Stimulated activated CD8-positive, alpha-beta memory T cell treated with anti-CD3 and anti-CD28 coated beads, Interleukin-7, amount 100 ng/mL, for 48 hours (primary cell): Measurements from ENCODE around the gene CD151.

ENCODE experiments used
- DNase-seq, 2 donors: peaks; one replicate each; pipeline ENCODE4 v3.0.0-alpha.2; 2020; ENCODE audit warnings: low read depth in 1 of 2; ENCODE audit errors: extremely low read depth in 1 of 2

CD151 gene

DNA sequence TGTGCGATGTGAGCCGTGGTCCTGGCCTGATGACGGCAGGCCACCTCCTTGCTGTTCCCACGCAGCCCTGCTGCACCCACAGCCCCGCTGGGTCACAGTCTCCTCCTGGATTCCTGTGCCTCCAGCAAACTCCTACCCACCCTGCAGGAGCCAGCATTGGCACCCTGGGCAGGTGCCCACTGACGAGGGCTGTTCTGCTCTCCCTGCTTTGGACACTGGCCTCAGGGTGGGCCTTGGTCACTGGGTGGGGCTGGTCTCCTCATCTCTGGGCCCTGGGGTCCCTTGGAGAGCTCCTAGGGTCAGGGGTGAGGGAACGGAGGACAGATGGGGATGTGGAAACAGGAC, 22.6 kb downstream of the CD151 start:
- DNase-seq, result no peak

DNA sequence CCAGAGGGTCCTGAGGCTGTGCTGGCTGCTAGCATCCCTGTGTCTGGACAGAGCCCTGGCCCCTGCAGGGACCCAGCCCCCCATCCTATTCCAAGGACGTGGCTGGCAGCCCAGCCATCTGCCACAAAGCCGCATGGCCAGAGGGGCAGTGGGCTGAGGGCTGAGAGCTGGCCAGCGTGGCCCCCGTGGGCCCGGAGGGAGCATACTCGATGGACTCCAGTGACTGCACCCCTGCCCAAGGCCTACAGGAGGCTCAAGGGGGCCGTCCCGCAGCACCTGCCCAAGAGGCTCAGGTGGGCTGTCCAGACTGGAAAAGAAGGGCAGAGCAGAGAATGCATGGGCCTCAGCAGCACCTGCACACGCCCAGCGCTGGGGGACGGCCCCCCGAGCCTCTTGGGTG, 23.0 kb downstream of the CD151 start:
- DNase-seq, result no peak

DNA sequence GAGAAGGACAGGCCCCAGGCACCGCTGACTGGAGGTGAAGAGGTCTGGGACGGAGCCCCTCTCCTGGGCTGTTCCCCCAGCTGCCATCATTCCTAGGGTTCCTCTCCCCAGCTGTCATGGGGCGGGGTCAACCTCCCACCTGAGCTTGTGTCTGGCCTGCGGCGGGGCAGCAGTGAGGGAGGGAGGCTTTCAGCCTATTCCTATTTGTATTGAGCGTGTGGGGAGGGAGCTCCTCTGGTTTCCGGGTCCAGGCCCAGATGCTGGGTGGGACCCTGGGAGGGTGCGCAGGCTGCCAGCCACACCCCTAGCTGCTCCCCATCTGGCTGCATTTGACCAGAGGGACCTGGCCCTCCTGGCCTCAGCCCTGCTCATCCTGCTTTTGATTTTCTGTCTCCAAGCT, 23.6 kb downstream of the CD151 start:
- DNase-seq, result no peak

DNA sequence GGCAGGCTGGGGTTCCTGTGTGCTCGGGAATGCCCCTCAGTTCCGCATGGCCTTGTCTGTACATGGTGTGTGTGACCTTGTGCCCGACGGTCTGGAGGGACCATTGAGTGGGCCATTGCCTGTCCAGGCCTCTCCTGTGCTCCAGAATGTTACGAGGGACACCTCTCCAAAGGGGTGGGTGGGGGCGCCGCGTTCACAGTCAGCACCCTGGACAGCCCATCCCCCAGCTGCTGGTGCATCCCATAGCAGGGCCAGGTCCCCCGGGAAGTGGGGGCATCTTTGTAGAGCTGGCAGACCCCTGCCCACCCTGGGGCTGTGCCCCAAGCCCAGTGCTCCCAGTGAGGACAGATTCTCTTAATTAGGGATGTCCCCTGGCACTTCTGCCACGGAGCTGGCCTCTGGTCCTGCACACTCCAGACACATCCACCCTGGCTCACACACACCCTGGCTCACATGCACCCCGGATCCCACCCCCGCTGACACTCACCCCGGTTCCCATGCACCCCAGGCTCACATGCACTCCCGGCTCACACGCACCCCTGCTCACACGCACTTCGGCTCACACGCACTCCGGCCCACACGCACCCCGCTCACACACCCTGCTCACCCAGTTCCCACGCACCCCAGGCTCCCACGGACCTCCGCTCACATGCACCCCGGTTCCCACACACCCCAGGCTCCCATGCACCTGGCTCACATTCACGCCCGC, 25.5 kb downstream of the CD151 start:
- DNase-seq, result no peak

DNA sequence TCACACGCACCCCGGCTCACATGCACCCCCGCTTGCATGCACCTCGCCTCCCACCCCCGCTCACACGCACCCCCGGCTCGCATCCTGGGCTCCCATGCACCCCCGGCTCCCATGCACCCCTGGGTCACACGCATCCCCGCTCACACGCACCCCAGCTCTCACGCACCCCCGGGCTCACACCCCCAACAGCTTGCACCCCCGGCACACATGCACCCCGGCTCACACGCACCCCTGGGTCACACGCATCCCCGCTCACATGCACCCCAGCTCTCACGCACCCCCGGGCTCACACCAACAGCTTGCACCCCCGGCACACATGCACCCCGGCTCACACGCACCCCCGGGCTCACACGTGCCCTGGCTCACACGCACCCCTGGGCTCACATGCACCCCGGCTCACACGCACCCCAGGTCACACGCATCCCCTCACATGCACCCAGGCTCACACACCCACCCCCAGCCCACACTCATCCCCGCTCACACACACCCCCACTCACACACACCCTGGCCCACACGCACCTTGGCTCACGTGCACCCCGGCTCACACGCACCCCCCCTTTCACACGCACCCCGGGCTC, 26.1 kb downstream of the CD151 start:
- DNase-seq, result no peak

DNA sequence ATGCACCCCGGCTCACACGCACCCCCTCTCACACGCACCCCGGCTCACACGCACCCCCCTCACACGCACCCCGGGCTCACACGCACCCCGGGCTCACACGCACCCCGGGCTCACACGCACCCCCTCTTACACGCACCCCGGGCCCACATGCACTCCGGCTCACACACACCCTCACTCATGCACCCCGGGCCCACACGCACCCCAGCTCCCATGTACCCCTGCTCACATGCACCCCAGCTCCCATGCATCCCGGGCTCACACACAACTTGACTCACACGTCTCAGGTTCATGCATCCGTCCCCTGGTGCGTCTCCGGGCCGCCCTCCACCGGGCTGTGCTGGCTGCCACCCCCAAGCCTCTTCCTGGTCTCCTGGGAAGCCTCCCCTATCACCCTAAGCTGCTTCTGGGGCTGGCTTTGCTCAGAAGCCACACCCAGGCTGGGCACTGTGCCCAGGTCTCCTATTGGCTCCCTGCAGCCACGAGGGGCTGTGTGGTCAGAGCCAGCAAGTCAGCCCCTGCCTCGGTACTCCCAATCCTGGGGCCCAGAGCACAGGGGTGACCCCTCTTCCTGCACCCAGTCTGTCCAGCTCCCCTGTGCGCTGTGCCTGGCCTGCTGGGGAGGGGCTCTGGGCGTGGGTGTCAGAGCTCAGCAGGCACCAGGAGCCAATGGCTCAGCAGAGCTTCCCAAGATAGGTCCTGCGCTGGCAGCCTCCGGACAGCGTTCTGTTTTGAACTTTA, 26.8 kb downstream of the CD151 start:
- no peak for DNase-seq

DNA sequence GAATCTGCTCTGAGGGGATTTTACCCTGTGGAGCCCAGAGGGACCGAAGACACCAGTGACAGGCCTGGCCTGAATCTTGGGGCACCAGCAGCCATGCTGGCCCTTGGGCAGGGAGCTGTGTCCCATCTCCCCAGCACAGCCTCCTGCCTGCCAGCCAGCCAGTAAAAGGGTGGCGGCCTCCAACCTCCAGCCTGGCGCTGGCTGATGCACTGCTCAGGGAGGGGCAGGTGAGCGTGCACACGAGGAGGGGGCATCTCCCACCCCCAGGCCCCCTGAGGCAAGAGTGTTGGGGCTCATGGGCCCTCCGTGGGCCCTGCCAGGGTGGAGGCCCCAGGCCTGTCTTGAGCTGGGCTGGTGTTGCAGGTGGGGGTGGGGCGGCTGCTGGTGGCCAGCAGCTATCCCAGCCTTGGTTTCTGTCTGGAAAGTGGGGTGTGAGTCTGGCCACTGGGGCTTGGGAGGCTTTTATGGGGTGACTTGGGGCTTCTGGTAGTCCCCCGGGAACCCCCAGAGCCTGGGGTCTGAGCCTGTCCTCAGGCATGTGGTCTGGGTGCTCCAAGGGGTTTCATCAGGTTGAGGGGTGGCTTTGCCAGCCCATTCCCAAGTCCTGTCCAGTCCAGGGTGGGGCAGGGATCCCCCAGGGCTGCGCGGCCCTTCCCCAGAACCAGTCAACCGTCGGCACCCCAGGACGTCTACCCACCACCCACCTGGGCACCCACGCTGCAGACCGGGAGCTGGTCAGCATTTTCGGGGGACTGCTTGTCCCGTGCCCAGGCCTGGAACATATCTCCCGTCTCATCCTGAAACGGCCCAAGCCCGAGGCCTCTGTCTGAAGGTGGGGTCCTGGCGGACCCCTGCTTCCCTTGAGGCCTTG, 27.7 kb downstream of the CD151 start:
- DNase-seq, result no peak

DNA sequence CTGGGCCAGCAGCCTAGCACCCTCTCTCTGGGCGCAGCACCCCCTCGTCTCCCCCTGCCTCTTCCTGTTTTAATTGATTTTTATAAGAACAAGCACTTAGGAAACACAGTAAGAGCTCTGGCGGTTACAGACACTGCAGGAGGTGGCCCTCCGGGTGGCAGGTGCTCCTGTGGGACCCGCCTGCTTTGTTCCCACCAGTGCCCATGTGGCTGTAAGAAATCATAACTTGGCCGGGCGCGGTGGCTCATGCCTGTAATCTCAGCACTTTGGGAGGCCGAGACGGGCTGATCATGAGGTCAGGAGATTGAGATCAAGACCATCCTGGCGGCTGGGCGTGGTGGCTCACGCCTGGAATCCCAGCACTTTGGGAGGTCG, 28.3 kb downstream of the CD151 start:
- DNase-seq, result no peak

DNA sequence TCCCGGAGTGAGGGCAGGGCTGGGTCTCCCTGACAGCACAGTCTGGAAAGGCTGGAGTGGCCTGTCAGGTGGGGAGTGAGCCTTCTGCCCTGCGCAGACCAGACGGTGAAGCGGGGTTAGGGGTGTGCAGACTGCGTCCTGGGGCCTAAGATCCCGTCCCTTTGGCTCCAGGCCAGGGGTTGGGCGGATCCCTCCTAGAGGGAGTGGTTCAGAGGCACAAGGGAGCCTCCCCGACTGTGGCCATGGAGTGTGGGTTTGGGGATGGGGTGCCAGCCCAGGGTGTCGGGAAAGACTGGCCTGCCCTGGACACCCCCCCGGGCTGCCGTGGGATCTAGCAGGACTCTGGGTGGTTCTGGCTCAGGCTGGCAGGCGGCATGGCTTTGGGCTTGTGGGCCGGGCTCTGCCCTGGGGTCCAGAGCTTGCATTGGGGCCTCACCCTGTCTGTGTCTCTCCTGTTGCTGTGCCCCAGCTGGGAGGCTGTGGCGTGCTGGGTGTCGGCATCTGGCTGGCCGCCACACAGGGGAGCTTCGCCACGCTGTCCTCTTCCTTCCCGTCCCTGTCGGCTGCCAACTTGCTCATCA, 29.4 kb downstream of the CD151 start:
- no peak for DNase-seq

DNA sequence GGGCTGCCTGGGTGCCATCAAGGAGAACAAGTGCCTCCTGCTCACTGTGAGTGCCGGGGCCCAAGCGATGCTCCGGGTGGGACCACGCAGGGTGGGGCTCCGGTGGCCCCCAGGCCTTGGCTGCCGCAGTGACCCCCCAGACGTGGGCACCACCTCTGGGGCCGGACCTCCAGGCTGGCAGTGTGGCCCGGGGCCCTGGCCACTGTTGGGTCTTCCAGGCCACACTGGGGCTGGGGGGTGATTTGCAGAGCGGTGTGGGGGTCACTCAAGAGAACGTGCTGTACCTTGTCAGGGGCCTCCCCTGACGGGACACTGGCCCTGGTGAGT, 29.9 kb downstream of the CD151 start:
- DNase-seq, result no peak

DNA sequence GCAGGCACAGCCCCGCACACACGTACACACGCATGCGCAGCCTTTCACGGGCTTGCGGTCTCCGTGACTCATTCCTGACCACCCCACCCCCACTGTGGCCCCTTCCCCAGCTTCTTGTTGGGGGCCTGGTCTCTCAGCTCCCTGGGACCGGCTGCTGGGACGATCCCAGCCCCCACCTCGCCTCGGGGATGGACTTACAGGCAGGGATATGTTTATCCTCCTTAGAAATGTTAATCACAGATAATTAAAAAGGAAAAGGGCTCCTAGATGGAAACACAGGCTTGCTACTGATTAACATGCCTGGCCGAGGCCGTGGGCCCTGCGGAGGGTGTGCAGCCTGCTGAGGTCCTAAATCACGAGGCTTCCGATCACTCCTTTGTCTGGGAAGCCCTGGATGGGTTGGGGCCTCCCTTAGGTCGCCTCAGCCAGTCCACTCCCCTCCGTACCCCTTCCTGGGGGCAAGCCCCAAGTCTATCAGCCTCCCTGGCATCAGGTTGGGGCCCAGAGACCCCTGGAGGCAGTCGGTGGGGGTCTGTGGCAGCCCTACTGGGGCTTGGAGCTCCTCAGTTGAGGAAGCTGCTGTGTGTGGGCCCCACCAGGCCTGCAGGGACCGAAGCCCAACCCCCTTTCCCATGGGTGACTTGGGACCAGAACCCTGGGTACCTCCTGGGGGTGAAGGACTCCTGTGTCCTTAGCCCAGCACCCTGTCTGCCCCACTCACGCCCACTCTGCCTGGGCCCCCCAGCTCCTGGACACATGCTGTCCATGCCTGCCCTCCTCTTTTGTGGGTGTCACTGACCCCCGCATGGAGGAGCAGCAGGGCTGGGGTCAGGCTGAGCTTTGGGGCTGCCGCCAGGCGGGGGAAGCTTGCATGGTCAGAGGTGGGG, 30.5 kb downstream of the CD151 start:
- DNase-seq, result no peak

DNA sequence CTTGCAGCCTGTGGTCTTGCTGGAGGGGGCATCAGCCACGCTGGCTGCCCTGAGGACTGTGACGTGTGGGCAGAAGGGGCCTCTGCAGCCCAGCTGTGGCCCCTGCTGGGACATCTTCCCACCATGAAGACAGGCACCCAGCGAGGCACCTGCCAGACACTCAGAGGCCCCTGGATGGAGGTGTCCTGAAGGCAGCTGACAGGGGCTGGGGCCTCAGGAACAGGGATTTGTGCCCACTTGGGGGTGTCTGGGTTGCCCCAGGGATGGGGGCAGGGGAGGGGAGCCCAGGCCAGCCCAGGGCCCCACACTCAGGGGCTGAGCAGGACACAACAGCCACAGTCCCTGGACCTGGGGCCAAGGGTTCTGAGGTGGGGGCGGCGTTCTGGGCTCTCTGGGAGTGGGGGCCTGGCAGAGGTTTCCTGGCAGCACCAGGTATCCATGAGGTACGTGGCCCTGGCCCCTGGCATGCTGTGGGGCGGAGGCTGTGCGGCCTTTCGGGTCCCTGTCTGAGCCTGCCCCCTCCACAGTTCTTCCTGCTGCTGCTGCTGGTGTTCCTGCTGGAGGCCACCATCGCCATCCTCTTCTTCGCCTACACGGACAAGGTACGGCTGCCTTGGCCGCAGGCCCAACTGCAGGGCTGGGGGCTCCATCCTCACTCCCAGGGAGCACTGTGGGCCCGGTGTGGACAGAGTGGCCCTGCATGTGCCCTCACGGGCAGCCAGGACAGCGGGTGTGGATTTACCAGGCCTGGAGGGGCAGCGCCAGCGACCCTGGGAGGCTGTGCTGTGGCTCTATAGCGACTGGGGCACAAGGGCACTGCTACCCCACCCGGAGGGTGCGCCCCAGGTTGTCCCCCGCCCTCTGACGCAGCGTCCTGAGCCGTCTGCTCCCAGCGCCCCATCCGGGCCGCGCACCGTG, 31.4 kb downstream of the CD151 start:
- DNase-seq, result no peak

DNA sequence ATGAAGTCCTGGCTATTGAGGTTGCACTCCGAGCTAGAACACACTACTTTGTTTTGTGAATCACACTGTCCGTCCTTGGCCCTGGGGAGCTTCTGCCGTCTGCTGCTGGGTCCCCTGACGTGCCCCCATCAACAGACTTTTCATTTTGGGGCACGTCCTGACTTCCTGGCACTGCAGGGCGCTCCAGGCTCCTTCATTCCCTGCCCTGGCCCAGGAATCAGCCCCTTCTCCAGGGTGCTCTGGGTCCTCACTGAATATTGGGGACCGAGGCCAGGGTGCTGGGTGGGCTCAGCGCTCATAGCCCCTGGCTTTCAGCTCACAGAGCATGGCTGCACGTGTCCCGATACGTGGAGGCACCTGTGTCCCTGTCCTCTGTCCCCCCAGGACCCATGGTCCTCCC, 32.1 kb downstream of the CD151 start:
- no peak for DNase-seq

DNA sequence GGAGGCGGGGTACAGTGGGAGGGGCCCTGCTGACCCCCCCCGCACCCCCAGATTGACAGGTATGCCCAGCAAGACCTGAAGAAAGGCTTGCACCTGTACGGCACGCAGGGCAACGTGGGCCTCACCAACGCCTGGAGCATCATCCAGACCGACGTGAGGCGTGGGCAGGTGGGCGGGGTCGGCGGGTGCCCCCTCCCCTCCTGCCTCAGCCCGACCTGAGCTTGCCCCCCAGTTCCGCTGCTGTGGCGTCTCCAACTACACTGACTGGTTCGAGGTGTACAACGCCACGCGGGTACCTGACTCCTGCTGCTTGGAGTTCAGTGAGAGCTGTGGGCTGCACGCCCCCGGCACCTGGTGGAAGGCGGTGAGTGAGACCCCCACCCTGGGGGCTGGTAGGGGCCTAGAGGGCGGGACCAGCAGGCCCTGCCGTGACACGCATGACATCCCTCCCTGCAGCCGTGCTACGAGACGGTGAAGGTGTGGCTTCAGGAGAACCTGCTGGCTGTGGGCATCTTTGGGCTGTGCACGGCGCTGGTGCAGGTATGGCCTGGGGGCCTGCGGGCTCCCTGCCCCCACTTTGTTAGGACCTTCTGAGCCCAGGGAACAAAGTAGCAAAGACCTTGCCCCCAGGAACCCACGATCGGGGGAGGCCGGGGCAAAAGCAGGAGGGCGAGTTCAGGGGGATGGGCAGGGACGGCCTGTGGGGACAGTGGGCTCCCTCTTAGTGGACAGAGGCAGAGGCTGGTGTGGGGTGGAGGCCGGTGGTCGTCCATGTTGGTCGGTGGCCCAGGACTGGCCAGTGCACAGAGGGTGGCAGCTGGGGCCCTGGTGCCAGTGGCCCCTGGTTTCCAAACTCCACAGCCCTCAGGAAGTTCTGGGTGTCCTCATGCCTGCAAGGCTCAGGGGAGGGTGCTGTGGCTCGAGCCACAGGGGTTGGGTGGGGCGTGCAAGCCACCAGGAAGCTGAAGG, 33.0 kb downstream of the CD151 start:
- no peak for DNase-seq

DNA sequence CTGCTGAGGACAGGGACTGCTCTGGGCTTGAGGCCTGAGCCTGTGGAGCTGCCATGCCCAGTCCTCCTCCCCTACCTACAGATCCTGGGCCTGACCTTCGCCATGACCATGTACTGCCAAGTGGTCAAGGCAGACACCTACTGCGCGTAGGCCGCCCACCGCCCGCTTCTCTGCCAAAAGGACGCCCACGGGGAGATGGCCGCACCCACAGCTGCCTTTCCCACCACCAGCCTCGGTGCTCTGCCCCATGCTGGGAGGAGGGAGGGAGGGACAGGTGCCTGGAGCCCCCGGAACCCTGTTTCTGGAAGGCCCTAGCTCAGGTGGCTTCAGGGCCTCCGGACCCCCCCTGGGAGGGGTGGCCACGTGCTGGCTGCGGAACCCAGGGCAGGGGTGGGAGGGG, 33.7 kb downstream of the CD151 start:
- no peak for DNase-seq

DNA sequence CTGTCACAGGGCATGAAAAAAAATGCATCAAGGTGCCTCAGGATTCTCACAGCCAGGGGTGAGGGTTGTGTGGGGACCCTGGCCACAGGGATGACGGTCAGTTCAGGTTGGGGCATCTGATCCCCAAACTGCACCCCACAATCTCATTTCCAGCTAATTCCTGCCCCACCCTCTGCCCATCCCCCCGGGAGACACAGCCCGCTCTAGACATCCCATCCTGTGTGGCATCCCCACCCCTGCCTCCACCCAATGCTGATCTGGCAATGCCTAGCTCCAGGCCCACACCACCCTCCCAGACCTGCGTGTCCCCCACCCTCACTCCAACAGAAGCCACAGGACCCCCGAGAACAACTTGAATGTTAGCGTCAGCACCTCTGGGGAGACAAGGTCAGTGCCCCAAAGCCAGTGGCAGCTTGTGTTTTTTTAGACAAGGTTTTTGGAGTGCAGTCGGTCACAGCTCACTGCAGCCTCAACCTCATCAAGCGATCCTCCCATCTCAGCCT, 35.2 kb downstream of the CD151 start:
- DNase-seq, result no peak

DNA sequence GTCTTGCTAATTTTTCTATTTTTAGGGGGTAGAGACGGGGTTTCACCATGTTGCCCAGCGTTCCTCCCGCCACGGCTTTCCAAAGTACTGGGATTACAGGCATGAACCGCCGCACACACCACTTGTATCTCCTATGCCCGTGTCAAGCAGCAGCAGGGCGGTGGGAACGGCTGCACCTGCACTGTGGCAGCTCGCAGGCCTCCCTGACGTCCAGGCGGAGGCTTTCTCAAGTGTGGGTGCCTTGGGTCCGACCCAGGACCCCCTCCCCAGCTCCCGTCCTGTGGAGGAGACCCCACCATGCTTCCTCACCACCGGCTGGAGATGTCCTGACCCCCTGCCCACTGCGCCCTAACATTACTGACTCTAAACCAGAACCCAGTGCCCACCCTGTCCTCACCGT, 35.6 kb downstream of the CD151 start:
- no peak for DNase-seq

DNA sequence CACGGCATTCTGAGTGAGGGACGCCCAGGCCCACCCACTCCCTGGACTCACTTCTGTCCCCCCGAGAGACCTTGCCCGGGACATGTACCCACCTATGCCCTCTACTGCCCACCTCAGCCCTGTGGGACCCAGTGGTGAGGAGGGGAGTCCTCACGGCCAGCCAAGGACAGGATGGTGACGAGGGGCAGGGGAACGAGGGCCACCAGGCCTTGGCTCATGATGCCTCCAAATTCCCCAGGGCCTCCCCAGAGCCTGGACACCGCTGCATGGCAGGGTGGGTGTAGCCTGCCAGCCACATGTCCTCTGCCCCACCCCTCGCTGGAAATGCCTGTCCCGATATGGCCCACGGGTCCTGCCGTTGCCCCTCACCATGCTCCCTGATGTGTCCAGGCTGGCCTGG, 36.0 kb downstream of the CD151 start:
- DNase-seq, result no peak
